Caco-2 (cell line): ENCODE data around the gene FUOM. TPM values are rescaled to one million over a fixed set of nuclear protein-coding genes. Genes with fewer than 3 reads are reported as not detected.

Source experiments
- BruUV-seq: library from RNA; stranded (reverse); fragments of 400-500 nt; replicated peaks from 2 replicates; lab custom pipeline; 2021; lab: Mats Ljungman, UMichigan
- CTCF ChIA-PET: fragments of 300-600 bp; sonication (Branson Sonifier 250); formaldehyde crosslinking; loops from one replicate; lab custom pipeline; 2022; ENCODE audit warnings: antibody characterized with exemption; lab: Charles Lee
- POLR2A ChIA-PET: fragments of 300-600 bp; sonication (Branson Sonifier 250); formaldehyde crosslinking; loops from one replicate; lab custom pipeline; 2022; ENCODE audit warnings: antibody characterized with exemption; lab: Charles Lee
- DNase-seq, 2 experiments: peaks; one replicate each; pipeline versions ENCODE4 v3.0.0 to v3.0.0-alpha.2; 2020 to 2022
- H3K27me3 ChIP-seq: replicated peaks from 2 replicates; pipeline ENCODE4 v1.6.0; 2011; ENCODE audit warnings: low read length; ENCODE audit not compliant: control insufficient read depth, insufficient read depth
- H3K36me3 ChIP-seq: 2 replicates; pipeline ENCODE4 v1.5.1; 2011; ENCODE audit warnings: low read length; ENCODE audit not compliant: control insufficient read depth, insufficient read depth
- H3K4me1 ChIP-seq: fragments of 250-450 bp; sonication (Bioruptor Pico); 2 replicates; pipeline ENCODE4 v1.5.1; 2020; ENCODE audit warnings: mild to moderate bottlenecking
- H3K4me3 ChIP-seq: 2 replicates; pipeline ENCODE4 v1.5.1; 2011; ENCODE audit warnings: low read depth, mild to moderate bottlenecking, control low read depth, low read length
- H3K9me3 ChIP-seq: fragments of 250-450 bp; sonication (Bioruptor Pico); 2 replicates; pipeline ENCODE4 v1.5.1; 2020; ENCODE audit warnings: mild to moderate bottlenecking, moderate library complexity
- H3K27ac Mint-ChIP-seq: one replicate; pipeline ENCODE4 v1.8.0; 2022; ENCODE audit warnings: mixed read lengths; ENCODE audit not compliant: unreplicated experiment
- H3K27me3 Mint-ChIP-seq: one replicate; pipeline ENCODE4 v1.8.0; 2022; ENCODE audit warnings: mixed read lengths; ENCODE audit not compliant: insufficient read depth, unreplicated experiment
- H3K36me3 Mint-ChIP-seq: one replicate; pipeline ENCODE4 v1.8.0; 2022; ENCODE audit warnings: mild to moderate bottlenecking, mixed read lengths; ENCODE audit not compliant: insufficient read depth, unreplicated experiment
- H3K4me1 Mint-ChIP-seq: one replicate; pipeline ENCODE4 v1.8.0; 2022; ENCODE audit warnings: low read depth, mixed read lengths; ENCODE audit not compliant: unreplicated experiment
- H3K4me3 Mint-ChIP-seq: one replicate; pipeline ENCODE4 v1.8.0; 2022; ENCODE audit warnings: mild to moderate bottlenecking, moderate library complexity, mixed read lengths; ENCODE audit not compliant: unreplicated experiment
- H3K9me3 Mint-ChIP-seq: one replicate; pipeline ENCODE4 v1.8.0; 2022; ENCODE audit warnings: mixed read lengths; ENCODE audit not compliant: unreplicated experiment
- intact Hi-C: fragments of 100-400 bp; cut with micrococcal nuclease; formaldehyde crosslinking; loops from one replicate; pipeline ENCODE4 v1.10.0; 2022; ENCODE audit not compliant: unreplicated experiment
- total RNA-seq: library from RNA; stranded (reverse); gene quantifications from 2 replicates; pipeline ENCODE4 v1.2.3, GENCODE V29; 2022
- TF ChIP-seq, protein P1 (sequence below), 2 experiments: fragments of 200-600 bp in 1 of 2; IDR thresholded peaks; 1 replicate in 1 of 2; 2 replicates in 1 of 2; pipeline versions ENCODE4 v1.5.1 to v1.8.0; 2011 to 2022; ENCODE audit warnings: antibody characterized with exemption in 1 of 2, control low read depth in 1 of 2, inconsistent platforms in 1 of 2, low read depth in 1 of 2, low read length in 1 of 2, mild to moderate bottlenecking in 1 of 2, moderate library complexity in 1 of 2; ENCODE audit not compliant: insufficient read depth in 1 of 2, severe bottlenecking in 1 of 2, unreplicated experiment in 1 of 2

Gene FUOM
- total RNA-seq, 1 experiment from 2014 or later: 119 TPM

DNA sequence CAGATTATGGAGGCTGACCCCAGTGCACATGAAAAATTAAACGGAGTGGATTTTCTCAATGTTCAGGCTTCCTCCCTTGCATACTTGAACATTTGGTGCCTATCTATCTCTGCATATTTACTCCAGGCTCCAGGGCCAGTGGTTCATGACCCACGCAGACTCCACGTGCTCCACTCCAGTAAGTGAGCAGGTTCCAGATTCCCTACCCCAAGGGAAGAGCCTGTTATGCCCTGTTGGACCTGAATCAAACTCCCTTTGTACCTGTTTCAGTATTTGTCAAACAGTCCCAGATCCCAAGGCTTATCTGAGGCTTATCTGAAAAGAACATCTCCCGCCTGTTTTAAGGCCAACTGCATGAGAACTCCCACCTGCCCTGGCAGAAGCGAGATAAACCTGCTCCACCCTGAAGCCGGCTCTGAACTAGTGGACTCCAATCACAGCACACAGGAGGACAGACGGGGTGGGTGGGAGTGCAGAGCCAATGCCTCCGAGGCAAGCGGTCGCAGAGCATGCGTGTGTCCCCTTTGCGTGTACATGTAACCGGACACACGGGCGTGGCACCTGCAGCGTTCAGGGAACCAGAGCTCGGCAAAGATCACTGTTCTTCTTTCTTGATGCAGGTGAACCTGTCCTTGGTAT lies 2.3 kb upstream of the FUOM start:
- intact Hi-C loops: loop anchor here (1.0 kb wide), 1 partner anchor 13 kb away; the partner anchor contains the start of gene ECHS1
- peak overlapping the region; percentile 85 for H3K27ac Mint-ChIP-seq

DNA sequence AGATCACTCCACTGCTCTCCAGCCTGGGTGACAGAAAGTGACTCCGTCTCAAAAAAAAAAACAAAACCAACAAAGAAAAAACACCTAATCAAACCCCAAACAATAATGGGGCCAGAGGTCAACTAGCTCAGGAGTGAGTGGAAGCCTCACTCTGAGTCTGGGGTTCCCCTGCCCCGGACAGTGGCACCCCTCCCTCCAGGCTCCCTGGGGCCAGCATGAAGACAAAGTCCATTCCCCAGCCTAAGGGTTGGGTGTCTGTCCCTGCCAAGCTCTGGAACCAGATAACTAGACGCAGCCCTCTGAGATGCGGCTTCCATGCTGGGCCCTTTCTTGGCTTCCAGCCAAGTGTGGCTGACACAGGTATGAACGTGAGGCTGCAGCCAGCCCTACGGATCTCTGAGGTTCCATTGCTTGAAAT lies 1.7 kb upstream of the FUOM start:
- ChIA-PET POLR2A (no interaction called here), CTCF (interaction anchor here (1.0 kb wide), 1 partner anchor 19 kb away, joined by 3 read pairs; no protein-coding TSS in a partner anchor)
- H3K4me1 Mint-ChIP-seq: peaks cover 26% of the 10 kb centered on the region
- no peaks in the 10 kb centered on the region for H3K27me3 ChIP-seq
- TF ChIP-seq, protein P1, sequence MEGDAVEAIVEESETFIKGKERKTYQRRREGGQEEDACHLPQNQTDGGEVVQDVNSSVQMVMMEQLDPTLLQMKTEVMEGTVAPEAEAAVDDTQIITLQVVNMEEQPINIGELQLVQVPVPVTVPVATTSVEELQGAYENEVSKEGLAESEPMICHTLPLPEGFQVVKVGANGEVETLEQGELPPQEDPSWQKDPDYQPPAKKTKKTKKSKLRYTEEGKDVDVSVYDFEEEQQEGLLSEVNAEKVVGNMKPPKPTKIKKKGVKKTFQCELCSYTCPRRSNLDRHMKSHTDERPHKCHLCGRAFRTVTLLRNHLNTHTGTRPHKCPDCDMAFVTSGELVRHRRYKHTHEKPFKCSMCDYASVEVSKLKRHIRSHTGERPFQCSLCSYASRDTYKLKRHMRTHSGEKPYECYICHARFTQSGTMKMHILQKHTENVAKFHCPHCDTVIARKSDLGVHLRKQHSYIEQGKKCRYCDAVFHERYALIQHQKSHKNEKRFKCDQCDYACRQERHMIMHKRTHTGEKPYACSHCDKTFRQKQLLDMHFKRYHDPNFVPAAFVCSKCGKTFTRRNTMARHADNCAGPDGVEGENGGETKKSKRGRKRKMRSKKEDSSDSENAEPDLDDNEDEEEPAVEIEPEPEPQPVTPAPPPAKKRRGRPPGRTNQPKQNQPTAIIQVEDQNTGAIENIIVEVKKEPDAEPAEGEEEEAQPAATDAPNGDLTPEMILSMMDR (IDR thresholded peaks at IDR 0.05; ENCODE audit: insufficient read depth in 1 of 2, low read depth in 1 of 2, low read length in 1 of 2, severe bottlenecking in 1 of 2, unreplicated experiment in 1 of 2): no peak
- no peaks in the 10 kb centered on the region for H3K27me3 Mint-ChIP-seq
- H3K4me1 ChIP-seq: peaks cover 41% of the 10 kb centered on the region
- peaks cover 53% of the 10 kb centered on the region for H3K36me3 Mint-ChIP-seq
- no peak overlapping the region for H3K4me3 ChIP-seq
- DNase-seq: peak; percentile 68 to 87
- no peaks in the 10 kb centered on the region for H3K9me3 ChIP-seq
- intact Hi-C loops: no loop called here
- peaks cover 11% of the 10 kb centered on the region for H3K36me3 ChIP-seq
- no peaks in the 10 kb centered on the region for H3K9me3 Mint-ChIP-seq
- BruUV-seq: no TSS peak
- H3K27ac Mint-ChIP-seq: peak overlapping the region; percentile 85
- H3K4me3 Mint-ChIP-seq: peak overlapping the region; percentile 60

More for the DNA sequence above, 2.3 kb upstream of the FUOM start:
- Histone ChIP-seq H3K4me1 (peaks cover 44% of the 10 kb centered on the region), H3K36me3 (peaks cover 13% of the 10 kb centered on the region), H3K9me3 (no peaks in the 10 kb centered on the region), H3K27me3 (no peaks in the 10 kb centered on the region), H3K4me3 (no peak overlapping the region)
- peak; percentile 81 to 85 for DNase-seq
- peaks cover 26% of the 10 kb centered on the region for H3K4me1 Mint-ChIP-seq
- POLR2A ChIA-PET: no interaction called here
- peak overlapping the region; percentile 60 for H3K4me3 Mint-ChIP-seq
- H3K27me3 Mint-ChIP-seq: no peaks in the 10 kb centered on the region
- TF ChIP-seq, protein P1 (IDR thresholded peaks at IDR 0.05; ENCODE audit: insufficient read depth in 1 of 2, low read depth in 1 of 2, low read length in 1 of 2, severe bottlenecking in 1 of 2, unreplicated experiment in 1 of 2): no peak
- CTCF ChIA-PET: interaction anchor here (1.0 kb wide), 1 partner anchor 18 kb away, joined by 3 read pairs; no protein-coding TSS in a partner anchor
- no peaks in the 10 kb centered on the region for H3K9me3 Mint-ChIP-seq
- BruUV-seq: no TSS peak
- H3K36me3 Mint-ChIP-seq: peaks cover 58% of the 10 kb centered on the region

DNA sequence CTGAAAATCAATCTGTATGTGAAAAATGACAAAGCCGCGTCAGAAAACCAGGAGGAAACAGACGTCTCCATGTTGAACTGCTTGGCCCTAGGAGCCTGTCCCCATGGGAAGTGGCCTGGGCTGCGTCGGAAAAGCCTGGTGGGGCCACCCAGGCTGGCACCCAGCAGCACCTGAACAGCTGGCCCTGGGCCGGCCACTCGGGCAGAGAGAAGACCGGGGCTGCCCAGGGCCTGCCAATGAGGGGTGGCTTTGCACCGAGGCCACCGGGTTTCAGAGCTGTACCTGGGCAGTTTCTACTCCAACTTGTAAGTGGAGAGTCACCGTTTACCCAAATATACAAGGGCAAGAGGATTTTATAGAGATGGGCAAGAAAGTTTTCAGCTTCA lies 1.1 kb upstream of the FUOM start:
- H3K27me3 Mint-ChIP-seq: no peaks in the 10 kb centered on the region
- BruUV-seq: no TSS peak
- intact Hi-C loops: no loop called here
- H3K27ac Mint-ChIP-seq: peak overlapping the region; percentile 85
- DNase-seq: no peak
- Histone ChIP-seq H3K4me1 (peaks cover 39% of the 10 kb centered on the region), H3K4me3 (no peak overlapping the region), H3K27me3 (no peaks in the 10 kb centered on the region), H3K9me3 (no peaks in the 10 kb centered on the region), H3K36me3 (peaks cover 10% of the 10 kb centered on the region)
- TF ChIP-seq, protein P1 (IDR thresholded peaks at IDR 0.05; ENCODE audit: insufficient read depth in 1 of 2, low read depth in 1 of 2, low read length in 1 of 2, severe bottlenecking in 1 of 2, unreplicated experiment in 1 of 2): no peak
- H3K36me3 Mint-ChIP-seq: peaks cover 46% of the 10 kb centered on the region
- H3K9me3 Mint-ChIP-seq: no peaks in the 10 kb centered on the region
- CTCF ChIA-PET: interaction anchor here (1.0 kb wide), 1 partner anchor 19 kb away, joined by 3 read pairs; no protein-coding TSS in a partner anchor
- POLR2A ChIA-PET: no interaction called here
- H3K4me1 Mint-ChIP-seq: peaks cover 26% of the 10 kb centered on the region
- no peak overlapping the region for H3K4me3 Mint-ChIP-seq
